Activated CD4-positive, alpha-beta T cell treated with anti-CD3 and anti-CD28 coated beads, Interleukin-2, amount 50 U/mL, for 48 hours (primary cell): ENCODE data around the gene RFNG.
A peak's percentile ranks its signal among the peaks of the same experiment; 100 is the strongest.

Experiments used
- DNase-seq, 2 experiments: peaks; one replicate each; pipeline ENCODE4 v3.0.0-alpha.2; 2020

Gene RFNG

GRCh38 chr17:82023447-82024241 is 28.0 kb downstream of the RFNG start:
- DNase-seq, result peak; percentile 28 to 44

GRCh38 chr17:82022981-82023446 is 28.6 kb downstream of the RFNG start, which contains the start of gene LRRC45:
Gene LRRC45 (plus strand): TSS chr17:82023305. CDS start chr17:82023644, 339 bp downstream.
- peak; percentile 100 for DNase-seq

GRCh38 chr17:82022310-82022980 is 29.2 kb downstream of the RFNG start, which contains the start of gene CENPX:
Gene CENPX (minus strand): TSS chr17:82022878. CDS start chr17:82022861, 17 bp downstream.
- DNase-seq, result no peak

- peak in 1 of 2 experiments; percentile 17 for DNase-seq
These were observed 29.7 kb downstream of the RFNG start for GRCh38 chr17:82021900-82022309.

GRCh38 chr17:82021107-82021899 is 30.3 kb downstream of the RFNG start:
- DNase-seq, result peak; percentile 68 to 72

GRCh38 chr17:82020572-82021106 is 31.0 kb downstream of the RFNG start:
- DNase-seq, result no peak

GRCh38 chr17:82019690-82020571 is 31.7 kb downstream of the RFNG start:
- peak; percentile 80 to 82 for DNase-seq

GRCh38 chr17:82018989-82019689 is 32.5 kb downstream of the RFNG start:
- no peak for DNase-seq

- no peak for DNase-seq
These were observed 33.2 kb downstream of the RFNG start for GRCh38 chr17:82018152-82018988.

- no peak for DNase-seq
These were observed 33.9 kb downstream of the RFNG start for GRCh38 chr17:82017612-82018151.

GRCh38 chr17:82016875-82017459 is 34.6 kb downstream of the RFNG start:
- DNase-seq, result no peak

- DNase-seq, result no peak
These were observed 35.3 kb downstream of the RFNG start for GRCh38 chr17:82016061-82016874.

GRCh38 chr17:82015311-82015971 is 36.2 kb downstream of the RFNG start:
- DNase-seq, result no peak

- no peak for DNase-seq
These were observed 36.7 kb downstream of the RFNG start for GRCh38 chr17:82014971-82015310.

- no peak for DNase-seq
These were observed 37.2 kb downstream of the RFNG start for GRCh38 chr17:82014432-82014831.

GRCh38 chr17:82013772-82014321 is 37.8 kb downstream of the RFNG start:
- DNase-seq, result no peak

- no peak for DNase-seq
These were observed 38.3 kb downstream of the RFNG start for GRCh38 chr17:82013341-82013740.
